Neural progenitor cell (in vitro differentiated cells): Measurements from ENCODE around the gene FGFRL1.

Experiments used
- CTCF ChIP-seq: fragments of 200-600 bp; sonication (generic); IDR thresholded peaks from 2 replicates; pipeline ENCODE4 v1.5.1; 2017; ENCODE audit warnings: antibody characterized with exemption, mild to moderate bottlenecking
- EZH2 ChIP-seq: fragments of 200-600 bp; sonication (generic); IDR thresholded peaks from 2 replicates; pipeline ENCODE4 v1.6.1; 2017; ENCODE audit warnings: antibody characterized with exemption, mild to moderate bottlenecking, moderate library complexity

DNA sequence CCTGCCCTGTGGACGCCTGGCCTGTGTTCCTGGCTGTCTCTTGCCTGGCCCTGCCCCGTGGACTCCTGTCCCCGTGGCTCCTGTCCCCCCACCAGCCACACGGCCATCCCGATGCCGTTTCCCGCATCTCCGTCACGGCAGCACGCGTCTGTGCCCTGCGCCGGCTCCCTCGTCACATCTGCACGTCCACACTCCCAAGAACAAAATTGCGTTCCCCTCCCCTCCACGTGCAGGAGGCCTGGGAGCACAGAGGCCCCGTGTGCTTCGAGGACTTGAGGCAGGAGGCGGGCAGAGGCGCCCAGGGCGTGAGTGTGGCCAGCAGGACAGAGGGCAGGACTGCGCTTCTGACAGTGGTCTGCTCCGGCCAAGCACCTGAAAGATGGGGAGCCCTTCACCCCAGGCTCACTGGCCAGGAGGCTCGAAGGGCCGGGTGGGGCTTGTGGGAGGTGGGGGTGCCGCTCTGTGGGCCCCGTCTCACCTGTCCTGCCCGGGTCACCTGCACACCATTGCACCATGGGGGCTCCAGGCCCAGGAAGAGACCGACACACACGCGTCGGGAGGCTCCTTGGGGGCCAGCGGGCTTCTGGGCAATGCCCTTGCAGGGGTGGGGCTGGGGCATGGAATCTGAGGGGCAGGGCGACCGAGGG is 17.3 kb downstream of the FGFRL1 start:
- TF ChIP-seq CTCF (no peak), EZH2 (no peak)
